ENCODE results near the gene SRSF3. TPM values are rescaled to one million over a fixed set of nuclear protein-coding genes. Genes with fewer than 3 reads are reported as not detected.
"Not testable (repeated sequence)": the region's sequence is repeated elsewhere in the genome, so short reads cannot be mapped to it uniquely, and the experiment has no call there.

SRSF3 gene
- total RNA-seq, 1 donor from 2014 or later = 91.2 TPM

GRCh38 chr6:36643977-36644376, 49.8 kb downstream of the SRSF3 start:
- no peak for DNase-seq (ENCODE audit: low spot score)

GRCh38 chr6:36649086-36649485, 54.9 kb downstream of the SRSF3 start:
- no peak for DNase-seq (ENCODE audit: low spot score)

- DNase-seq (ENCODE audit: low spot score) = no peak
These were observed 55.7 kb downstream of the SRSF3 start for GRCh38 chr6:36649701-36650484.

GRCh38 chr6:36650848-36651478, 56.8 kb downstream of the SRSF3 start:
- DNase-seq (ENCODE audit: low spot score) = no peak

GRCh38 chr6:36651659-36652379, 57.7 kb downstream of the SRSF3 start:
- no peak for DNase-seq (ENCODE audit: low spot score)

- DNase-seq (ENCODE audit: low spot score) = not testable (repeated sequence)
These were observed 60.3 kb downstream of the SRSF3 start for GRCh38 chr6:36654469-36654868.

Other genes starting within 250 kb of the SRSF3 start
- 0.96 TPM for gene ETV7, start 206.7 kb upstream of the SRSF3 start, total RNA-seq (ENCODE audit: insufficient read depth, low replicate concordance)
- not detected for gene PXT1, start 151.5 kb upstream of the SRSF3 start, total RNA-seq (ENCODE audit: insufficient read depth, low replicate concordance)
- 67.4 TPM for gene KCTD20, start 151.4 kb upstream of the SRSF3 start, total RNA-seq (ENCODE audit: insufficient read depth, low replicate concordance)
- 21.2 TPM for gene STK38, start 46.9 kb upstream of the SRSF3 start, total RNA-seq (ENCODE audit: insufficient read depth, low replicate concordance)
- gene CDKN1A, start 84.4 kb downstream of the SRSF3 start, total RNA-seq (ENCODE audit: insufficient read depth, low replicate concordance) = 34.2 TPM
- not detected for gene RAB44, start 103.5 kb downstream of the SRSF3 start, total RNA-seq (ENCODE audit: insufficient read depth, low replicate concordance)
- gene CPNE5, start 245.1 kb downstream of the SRSF3 start, total RNA-seq (ENCODE audit: insufficient read depth, low replicate concordance) = 16.9 TPM

Measured in umbilical cord (tissue), 2 donors.